GM21737 (cell line): ENCODE measurements around the gene NPTX2.
"Not testable (repeated sequence)": the region's sequence is repeated elsewhere in the genome, so short reads cannot be mapped to it uniquely, and the experiment has no call there.

Source experiments
- ATAC-seq: cut with Tn5 transposase; IDR thresholded peaks from one replicate; pipeline ENCODE4 v1.9.1; 2021; ENCODE audit warnings: mild to moderate bottlenecking, moderate library complexity; ENCODE audit not compliant: unreplicated experiment

Gene NPTX2, protein sequence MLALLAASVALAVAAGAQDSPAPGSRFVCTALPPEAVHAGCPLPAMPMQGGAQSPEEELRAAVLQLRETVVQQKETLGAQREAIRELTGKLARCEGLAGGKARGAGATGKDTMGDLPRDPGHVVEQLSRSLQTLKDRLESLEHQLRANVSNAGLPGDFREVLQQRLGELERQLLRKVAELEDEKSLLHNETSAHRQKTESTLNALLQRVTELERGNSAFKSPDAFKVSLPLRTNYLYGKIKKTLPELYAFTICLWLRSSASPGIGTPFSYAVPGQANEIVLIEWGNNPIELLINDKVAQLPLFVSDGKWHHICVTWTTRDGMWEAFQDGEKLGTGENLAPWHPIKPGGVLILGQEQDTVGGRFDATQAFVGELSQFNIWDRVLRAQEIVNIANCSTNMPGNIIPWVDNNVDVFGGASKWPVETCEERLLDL

DNA sequence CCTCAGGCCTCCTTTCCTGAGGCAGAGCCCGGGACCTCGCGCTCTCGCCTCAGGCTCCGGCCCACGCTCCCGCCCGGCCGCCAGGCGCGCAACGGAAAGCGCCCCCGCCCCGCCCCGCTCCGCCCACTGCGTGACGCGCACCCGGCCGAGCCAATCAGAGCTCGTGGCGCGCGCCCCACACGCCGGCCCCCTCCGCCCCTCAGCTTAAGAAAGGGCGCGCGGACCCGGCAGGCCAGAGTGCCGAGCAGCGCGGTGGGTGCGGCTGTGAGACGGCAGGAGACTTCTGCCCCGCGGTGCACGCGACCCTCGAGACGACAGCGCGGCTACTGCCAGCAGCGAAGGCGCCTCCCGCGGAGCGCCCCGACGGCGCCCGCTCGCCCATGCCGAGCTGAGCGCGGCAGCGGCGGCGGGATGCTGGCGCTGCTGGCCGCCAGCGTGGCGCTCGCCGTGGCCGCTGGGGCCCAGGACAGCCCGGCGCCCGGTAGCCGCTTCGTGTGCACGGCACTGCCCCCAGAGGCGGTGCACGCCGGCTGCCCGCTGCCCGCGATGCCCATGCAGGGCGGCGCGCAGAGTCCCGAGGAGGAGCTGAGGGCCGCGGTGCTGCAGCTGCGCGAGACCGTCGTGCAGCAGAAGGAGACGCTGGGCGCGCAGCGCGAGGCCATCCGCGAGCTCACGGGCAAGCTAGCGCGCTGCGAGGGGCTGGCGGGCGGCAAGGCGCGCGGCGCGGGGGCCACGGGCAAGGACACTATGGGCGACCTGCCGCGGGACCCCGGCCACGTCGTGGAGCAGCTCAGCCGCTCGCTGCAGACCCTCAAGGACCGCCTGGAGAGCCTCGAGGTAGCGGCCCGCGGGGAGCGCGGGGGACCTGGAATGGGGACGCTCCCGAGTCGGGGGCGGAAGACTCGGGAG lies at the start of gene NPTX2:
NPTX2 (plus strand) TSS at position 235 of the 909 bp plus-strand sequence; CDS start at position 412, 177 bp downstream.
- ATAC-seq = no peak

DNA sequence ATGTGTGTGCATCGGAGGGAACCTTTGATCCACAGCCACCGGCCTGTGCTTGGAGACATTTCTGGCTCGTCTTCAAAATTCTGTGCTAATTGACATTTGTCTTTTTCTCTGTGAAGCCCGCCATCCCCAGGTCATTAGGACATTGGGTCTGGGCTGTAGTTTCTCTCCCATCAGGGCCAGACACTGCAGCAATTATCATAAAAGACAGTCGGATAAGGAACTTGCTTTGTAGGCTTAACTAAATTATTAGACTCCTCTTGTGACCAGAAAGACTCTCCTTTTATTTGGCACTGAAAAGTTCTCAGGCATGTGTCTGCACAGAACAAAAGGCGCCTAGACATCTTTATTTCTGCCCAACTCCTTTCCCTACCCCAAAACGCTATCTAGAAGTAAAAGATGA lies 49.1 kb upstream of the NPTX2 start:
- ATAC-seq = no peak

DNA sequence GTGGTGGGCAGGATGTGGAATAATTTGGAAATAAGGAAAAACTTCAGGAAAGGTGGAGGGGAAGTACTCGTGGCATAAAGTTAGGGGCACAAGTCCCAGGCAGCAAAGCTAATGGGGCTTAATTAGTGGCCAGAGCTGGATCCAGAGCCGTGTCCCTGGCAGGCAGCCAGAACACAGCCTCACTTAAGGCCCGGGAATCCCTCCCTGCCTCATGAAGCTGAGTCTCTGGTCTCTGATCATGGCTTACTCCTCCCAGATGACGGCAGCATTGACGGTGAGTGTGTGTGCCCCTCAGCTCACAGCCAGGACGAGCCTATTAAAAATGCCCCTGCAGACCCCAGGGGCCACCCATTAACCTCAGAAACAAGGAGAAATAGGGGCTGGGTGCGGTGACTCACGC lies 48.2 kb upstream of the NPTX2 start:
- ATAC-seq = no peak

DNA sequence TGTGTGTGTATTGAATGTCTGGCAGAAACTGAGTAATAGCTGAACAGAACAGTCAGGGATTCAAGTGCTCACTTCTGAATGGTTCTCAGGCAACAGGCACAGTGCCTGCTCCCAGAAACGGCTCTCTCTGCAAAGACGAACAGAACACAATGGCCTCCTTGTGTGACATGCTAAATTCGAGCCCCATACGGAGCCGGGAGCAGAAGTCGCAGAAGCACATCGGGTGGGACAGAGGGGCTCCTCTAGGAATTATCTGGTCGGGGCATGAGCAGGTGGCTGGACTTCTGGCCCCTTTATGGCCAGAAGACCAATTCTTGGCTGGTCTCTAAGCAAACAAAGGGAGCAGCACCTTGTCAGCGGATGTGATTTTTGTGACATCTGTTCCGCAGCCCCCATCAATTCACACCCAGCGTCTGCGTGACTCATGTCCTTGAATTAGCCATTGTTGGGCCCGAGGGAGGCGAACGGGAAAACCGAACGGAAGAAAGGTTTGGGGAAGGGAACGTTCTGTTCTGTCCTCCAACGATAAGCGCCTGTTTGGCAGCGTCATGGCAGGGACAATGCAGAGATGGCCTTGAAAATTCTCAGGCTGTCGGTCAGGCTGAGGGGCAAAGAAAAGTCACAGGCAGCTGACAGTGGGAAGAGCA lies 47.3 kb upstream of the NPTX2 start:
- ATAC-seq = no peak

DNA sequence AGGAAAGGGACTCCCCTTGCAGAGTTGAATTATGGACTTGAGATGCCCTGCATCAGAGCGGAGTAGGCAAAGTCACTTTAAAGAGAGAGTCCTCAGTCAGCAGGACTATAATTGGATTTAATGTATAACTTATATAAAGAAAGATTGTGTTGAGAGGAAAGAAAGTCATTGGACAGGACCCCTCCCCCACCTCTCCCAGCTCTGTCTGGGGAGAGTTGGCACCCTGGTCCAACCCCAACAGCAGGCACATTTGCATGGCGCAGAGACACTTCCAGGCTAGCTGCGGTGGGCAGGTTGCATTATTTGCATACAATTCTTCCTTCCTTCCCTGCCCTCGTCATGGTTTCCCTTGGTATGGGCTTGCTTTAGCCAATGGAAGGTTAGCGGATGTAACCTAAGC lies 46.1 kb upstream of the NPTX2 start:
- ATAC-seq = no peak

DNA sequence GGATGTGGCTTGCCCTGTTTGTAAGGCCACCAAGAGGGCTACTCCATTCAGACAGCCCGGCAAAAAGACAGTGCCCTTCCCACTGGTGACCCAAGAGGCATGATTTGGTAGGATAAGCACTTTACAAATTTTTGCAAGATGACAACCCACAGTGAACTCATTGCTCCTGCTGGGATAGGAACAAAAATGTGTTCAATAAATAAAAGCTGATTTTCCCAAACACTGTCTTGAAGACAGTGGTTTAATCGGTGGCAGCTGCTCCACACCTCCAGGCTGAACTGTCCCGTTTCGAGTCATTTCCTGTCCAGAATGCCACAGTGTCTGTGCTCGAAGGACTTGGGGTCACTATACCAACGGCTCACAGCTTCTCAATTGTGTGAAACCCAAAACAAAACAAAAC lies 45.1 kb upstream of the NPTX2 start:
- no peak for ATAC-seq

DNA sequence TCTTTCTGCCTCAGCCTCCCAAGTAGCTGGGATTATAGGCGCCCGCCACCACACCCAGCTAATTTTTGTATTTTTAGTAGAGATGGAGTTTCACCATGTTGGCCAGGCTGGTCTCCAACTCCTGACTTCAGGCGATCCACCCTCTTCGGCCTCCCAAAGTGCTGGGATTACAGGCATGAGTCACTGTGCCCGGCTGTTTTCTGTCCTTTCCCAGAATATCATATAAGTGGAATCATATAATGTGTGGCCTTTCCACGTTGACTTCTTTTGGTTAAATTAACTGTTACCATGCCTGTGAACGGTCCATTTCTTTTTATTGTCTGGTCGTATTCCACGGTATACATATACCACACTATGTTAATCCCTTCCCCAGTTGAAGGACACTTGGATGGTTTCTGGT lies 44.4 kb upstream of the NPTX2 start:
- not testable (repeated sequence) for ATAC-seq

DNA sequence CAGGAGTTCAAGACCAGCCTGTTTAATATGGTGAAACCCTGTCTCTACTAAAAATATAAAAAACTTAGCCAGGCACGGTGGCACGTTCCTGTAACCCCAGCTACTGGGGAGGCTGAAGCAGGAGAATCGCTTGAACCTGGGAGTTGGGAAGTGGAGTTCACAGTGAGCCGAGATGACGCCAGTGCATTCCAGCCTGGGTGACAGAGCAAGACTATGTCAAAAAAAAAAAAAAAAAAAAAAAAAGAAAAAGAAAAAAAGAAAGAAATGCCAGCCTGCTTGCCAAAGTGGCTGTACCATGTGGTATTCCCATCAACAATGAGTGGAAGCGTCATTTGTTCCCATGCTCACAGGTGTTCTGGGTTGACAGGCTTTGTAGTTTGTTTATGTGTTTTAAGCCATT lies 43.3 kb upstream of the NPTX2 start:
- no peak for ATAC-seq

DNA sequence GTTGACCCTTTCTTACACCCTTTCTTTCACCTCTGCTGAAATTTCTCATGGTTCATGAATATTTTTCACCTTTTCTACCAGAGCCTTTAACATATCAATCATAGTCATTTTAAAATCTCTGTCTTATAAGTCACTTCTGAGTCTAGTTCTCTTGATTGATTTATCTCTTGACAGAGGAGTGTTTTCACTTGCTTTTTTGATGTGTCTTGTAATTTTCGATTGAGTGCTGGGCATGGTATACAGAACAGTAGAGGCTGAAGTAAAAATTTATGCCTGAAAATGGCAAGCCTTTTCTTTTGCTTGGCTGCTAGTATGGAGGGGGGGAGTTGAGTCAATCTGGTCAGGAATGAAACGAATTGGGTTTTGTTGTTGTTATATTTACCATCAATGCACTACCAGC lies 41.2 kb upstream of the NPTX2 start:
- no peak for ATAC-seq

DNA sequence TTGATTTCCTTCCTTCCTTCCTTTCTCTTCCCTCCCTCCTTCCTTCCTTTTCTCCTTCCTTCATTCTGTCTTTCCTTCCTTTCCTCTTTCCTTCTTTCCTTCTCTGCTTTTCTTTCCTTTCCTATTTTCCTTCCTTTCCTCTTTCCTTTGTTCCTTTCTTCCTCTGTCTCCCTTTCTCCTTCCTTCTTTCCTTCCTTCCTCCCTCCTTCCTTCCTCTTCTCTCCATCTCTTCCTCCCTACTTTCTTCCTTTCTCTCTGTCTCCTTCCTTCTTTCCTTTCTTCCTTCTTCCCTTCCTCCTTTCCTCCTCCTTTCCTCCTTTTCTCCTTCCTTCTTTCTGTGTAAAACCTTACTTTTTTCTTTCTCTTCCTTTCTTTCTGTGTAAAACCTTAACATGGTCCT lies 32.3 kb upstream of the NPTX2 start:
- ATAC-seq = no peak

DNA sequence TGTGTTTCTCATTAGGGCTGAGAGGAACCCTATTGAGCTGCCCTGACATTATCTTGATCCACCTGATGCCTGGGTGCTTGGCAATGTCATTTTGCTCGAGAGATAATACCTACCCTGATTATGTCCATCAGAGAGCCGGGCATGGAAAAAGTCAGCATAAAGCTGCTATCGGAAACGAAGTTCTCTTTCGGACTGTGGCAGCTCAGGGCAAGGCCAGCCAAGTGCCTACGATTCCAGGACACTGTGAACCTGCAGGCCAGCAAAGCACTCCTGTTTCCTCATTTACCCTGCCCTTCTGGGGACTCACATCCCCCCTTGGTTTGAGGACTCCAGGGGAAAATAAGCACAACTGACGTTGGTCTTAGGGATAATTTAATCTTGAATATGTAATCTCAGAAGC lies 25.2 kb upstream of the NPTX2 start:
- ATAC-seq = no peak

DNA sequence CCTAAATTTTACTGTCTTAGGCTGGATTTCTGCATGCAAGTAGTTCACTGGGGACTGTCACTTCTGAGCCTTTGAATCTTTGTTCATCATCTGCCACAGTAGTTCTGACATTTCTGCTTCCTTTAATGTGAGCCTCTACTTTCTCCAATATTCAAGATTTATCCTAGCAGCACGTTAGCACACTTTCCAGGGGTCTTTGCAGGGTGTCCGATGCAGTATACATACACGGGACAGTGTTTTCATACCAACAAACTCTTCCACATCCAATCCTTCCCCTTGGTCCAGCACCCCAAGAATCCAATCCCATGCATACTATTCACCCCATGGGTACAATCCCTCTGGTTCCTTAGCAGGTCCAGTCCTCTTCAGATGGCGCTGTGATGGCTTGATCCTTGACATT lies 22.7 kb upstream of the NPTX2 start:
- ATAC-seq = no peak

DNA sequence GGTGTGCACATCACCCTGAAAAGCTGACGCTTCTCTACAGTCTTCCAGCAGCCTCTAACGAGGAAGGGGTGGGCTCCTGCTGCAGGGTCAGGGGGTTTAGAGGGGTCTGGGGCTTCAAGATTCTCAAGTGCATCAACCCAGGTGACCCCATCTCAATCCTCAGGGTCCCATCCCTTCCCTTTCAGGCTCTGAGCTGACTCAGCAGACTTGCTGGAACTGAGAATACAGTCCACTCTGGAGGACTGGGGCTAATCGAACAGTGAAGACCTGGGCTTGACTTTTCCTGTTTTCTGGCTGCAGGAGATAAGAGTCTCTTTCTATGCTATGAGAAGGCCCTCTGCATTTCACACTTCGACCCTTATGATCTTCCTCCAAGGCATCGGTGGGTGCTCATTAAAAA lies 22.3 kb upstream of the NPTX2 start:
- ATAC-seq = no peak

DNA sequence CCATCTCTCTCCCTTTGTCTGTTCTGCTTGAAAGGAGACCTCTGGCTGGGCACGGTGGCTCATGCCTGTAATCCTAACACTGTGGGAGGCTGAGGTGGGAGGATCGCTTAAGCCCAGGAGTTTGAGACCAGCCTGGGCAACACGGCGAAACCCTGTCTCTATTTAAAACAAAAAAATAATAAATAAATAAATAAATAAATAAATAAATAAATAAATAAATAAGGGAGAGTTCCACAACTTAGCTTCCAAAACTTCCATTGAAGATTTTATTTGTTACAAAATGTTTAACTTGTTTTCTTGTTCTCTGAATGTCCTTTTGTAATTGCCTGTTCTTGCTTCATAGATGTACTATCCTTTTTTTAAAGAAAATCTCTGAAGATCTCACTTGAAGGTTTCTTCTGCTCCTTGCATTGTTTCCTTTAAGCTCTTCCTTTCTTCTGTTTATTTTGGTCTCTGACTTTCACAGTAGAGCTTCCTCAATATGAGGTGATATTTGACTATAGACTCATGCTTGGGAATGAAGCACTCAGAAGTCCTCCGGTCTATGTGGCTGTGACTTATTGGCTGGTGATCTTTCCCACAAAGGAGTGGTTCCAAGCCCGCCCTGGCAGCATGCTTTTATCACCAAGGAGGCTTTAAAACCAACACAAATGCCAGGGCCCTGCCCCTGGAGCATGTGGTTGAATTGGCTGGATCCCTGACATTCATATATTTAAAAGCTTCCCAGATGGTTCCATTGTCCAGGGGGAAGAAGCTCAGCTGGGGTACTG lies 18.1 kb upstream of the NPTX2 start:
- ATAC-seq = no peak

DNA sequence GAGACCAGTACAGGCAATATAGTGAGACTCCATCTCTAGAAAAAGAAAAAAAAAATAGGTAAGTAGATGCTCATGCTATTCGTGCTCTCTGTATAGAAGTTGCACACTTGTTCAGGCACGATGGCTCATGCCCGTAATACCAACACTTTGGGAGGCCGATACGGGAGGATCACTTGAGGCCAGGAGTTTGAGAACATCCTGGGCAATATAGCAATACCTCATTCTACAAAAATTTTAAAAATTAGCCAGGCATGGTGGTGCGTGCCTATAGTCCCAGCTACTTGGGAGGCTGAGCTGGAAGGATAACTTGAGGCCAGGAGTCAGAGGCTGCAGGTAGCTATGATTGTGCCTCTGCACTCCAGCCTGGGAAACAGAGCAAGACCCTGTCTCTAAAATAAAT lies 17.2 kb upstream of the NPTX2 start:
- ATAC-seq = no peak

DNA sequence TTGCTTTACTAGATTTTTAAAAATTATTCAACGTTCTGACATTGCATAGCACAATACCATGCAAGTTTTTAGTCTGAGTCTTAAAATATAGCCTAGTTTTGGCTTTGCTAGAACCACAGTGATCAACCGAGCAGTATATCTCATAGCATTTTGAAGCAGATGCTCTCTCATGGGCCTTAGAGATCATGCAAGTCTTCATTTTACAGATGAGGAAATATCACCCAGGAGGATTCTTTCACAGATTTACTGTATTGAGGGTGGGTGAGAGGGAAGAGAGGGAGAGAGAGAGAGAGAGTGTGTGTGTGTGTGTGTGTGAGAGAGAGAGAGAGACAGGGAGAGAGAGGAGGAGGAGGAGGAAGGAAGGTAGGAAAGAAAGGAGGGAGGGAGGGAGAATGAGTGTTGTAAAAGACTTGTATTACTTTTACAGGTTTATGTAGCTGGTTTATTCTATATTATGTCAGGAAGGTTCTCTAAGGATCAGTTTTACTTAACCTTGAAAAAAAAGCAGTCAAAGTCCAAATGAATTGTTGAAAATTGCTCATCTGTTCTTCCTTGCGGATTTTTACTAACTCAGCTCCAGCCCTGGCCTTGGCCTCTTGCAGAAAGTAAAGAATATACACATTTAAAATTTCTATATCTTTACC lies 14.2 kb upstream of the NPTX2 start:
- no peak for ATAC-seq

DNA sequence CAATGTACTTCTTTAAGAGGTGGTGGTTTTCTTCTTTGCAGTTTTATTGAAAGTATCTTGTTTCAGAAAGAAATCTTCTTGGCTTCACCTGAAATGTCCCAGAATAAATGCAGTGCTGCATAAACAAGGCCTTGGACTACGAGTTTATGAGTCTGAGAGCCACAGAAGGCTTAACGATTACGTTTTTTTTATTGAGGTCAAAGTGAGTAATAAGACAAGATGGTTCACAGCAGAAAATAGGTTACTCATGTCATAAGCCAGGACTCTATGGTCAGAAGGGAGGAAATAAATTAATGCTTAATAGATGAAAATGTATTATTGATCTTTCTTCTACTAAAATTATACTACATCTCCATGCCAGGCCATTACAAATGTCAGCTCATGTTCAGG lies 13.7 kb upstream of the NPTX2 start:
- ATAC-seq = no peak

DNA sequence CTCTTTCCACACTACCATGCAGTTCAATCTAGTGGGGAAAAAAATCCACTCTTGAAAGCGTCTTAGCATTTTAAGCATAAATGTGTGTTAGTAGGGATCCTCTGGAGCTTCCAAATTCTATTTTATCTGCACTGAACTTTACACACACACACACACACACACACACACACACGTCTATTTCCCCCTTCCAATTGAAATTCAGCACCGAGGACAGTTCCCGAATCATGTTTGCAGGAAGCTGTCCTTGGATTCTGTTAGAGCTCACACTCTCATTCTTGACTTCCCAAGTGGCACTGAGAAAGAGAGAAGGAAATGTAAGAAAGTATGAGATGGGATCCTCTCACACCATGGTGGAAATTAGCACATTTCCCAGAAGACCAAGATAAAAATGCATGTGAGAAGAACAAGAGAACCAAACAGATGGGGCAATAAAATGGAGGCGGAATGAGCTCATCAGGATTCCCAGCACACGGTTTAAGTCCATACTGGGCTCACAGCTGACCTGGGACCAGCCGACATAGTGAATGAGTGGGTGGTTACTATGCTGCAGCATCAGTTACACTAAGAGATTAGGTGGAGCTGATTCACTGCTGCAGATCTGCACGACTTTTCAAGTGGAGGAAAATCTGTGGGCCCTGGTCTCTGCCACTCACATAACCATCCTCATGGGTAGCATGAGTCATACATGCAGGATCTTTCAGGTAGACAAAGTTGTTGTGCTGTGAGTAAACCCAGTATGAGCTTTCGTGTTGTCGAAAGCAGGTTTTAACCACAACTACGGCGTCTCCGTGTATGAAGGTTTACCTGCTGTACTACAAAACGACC lies 3.3 kb upstream of the NPTX2 start:
- no peak for ATAC-seq

DNA sequence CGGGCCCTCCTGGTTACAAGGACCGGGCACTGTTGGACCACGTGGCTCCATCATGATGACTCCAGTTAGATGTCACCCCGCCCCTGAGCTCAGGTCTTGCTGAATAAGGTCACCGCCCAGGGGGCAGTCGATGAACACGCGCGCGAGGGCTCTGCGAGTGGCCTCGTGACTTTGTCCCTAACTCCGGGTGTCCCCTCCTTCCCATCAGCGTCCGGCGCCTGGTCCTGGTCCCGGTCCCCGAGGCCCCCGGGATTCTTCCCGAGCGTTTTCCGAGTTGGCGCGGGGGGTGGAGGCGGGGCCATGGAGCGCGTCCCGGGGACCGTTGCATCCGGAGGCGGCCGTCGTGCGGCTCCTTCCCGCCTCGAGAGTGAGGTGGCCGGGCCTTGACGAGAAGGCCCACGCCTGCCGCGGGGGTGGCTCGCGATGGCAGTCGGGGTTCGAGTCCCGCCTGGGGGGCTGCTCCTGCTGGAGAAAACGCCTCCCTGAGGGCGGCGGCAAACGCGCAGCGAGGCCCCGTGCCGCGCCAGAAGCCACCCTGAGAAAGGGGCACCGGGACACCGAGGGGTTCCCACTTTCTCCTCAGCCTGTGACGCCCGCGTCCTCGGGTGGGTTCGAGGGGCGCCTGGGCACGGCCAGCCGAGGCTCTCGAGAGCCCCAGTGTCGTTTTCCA lies 569 bp upstream of the NPTX2 start:
- ATAC-seq = no peak
